ENCODE measurements around the gene TGFBR3L.

TGFBR3L gene

GRCh38 chr19:7940841-7941240 is 26.2 kb downstream of the TGFBR3L start:
- Histone ChIP-seq H3K36me3 (ENCODE audit: control insufficient read depth in 2 of 2, insufficient read depth in 2 of 2, low read length in 2 of 2) (peaks cover 20 to 28% of the 10 kb centered on the region in 2 donors), H3K27ac (ENCODE audit: low read depth in 2 of 2, low read length in 2 of 2) (no peak overlapping the region), H3K9ac (ENCODE audit: low read depth in 1 of 2, low read length in 2 of 2) (no peak overlapping the region), H3K27me3 (ENCODE audit: control insufficient read depth in 2 of 2, insufficient read depth in 2 of 2, low read length in 2 of 2) (no peaks in the 10 kb centered on the region), H3K4me3 (ENCODE audit: low read length in 2 of 2) (no peak overlapping the region), H3K9me3 (ENCODE audit: control insufficient read depth in 2 of 2, low read length in 2 of 2) (no peaks in the 10 kb centered on the region), H3K4me1 (ENCODE audit: control insufficient read depth in 2 of 2, insufficient read depth in 2 of 2, low read length in 2 of 2) (peaks cover 7 to 12% of the 10 kb centered on the region in 2 donors)

DNA sequence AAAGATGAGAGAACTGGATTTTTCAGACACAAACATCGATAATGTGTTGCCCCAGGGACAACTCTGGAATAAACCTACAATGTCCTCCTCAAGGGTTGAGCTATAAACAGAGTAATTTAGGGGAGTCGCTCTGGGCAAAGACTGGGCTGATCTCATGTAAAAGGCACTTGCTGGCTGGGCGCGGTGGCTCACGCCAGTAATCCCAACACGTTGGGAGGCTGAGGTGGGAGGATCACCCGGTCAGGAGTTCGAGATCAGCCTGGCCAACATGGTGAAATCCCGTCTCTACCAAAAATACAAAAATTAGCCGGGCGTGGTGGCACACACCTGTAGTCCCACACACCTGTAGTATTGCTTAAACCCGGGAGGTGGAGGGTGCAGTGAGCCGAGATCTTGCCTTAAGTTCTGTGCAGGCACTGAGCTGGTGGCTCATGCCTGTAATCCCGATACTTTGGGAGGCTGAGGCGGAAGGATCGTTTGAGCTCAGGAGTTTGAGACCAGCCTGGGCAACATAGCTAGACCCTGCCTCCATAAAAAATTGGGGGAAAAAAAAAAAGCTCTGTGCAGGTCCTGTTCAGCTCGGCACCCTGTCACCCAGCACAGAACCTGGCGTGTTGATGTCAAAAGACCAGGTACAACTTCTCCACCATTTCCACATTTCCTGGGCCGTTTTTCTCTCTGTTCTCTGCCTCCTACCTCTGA is 27.4 kb downstream of the TGFBR3L start:
- H3K9me3 ChIP-seq (ENCODE audit: control insufficient read depth in 2 of 2, low read length in 2 of 2), result no peaks in the 10 kb centered on the region
- H3K36me3 ChIP-seq (ENCODE audit: control insufficient read depth in 2 of 2, insufficient read depth in 2 of 2, low read length in 2 of 2), result peaks cover 20 to 21% of the 10 kb centered on the region in 2 donors
- no peak overlapping the region for H3K27ac ChIP-seq (ENCODE audit: low read depth in 2 of 2, low read length in 2 of 2)
- H3K4me1 ChIP-seq (ENCODE audit: control insufficient read depth in 2 of 2, insufficient read depth in 2 of 2, low read length in 2 of 2), result peaks cover 7 to 12% of the 10 kb centered on the region in 2 donors
- H3K4me3 ChIP-seq (ENCODE audit: low read length in 2 of 2), result peak overlapping the region in 1 of 2 donors; percentile 93
- H3K9ac ChIP-seq (ENCODE audit: low read depth in 1 of 2, low read length in 2 of 2), result peak overlapping the region in 1 of 2 donors; percentile 24
- no peaks in the 10 kb centered on the region for H3K27me3 ChIP-seq (ENCODE audit: control insufficient read depth in 2 of 2, insufficient read depth in 2 of 2, low read length in 2 of 2)

- Histone ChIP-seq H3K4me1 (ENCODE audit: control insufficient read depth in 2 of 2, insufficient read depth in 2 of 2, low read length in 2 of 2) (peaks cover 7 to 12% of the 10 kb centered on the region in 2 donors), H3K4me3 (ENCODE audit: low read length in 2 of 2) (peak overlapping the region; percentile 93 to 96), H3K9ac (ENCODE audit: low read depth in 1 of 2, low read length in 2 of 2) (peak overlapping the region; percentile 98 to 99), H3K27ac (ENCODE audit: low read depth in 2 of 2, low read length in 2 of 2) (peak overlapping the region; percentile 93 to 97), H3K9me3 (ENCODE audit: control insufficient read depth in 2 of 2, low read length in 2 of 2) (no peaks in the 10 kb centered on the region), H3K36me3 (ENCODE audit: control insufficient read depth in 2 of 2, insufficient read depth in 2 of 2, low read length in 2 of 2) (peaks cover 13 to 16% of the 10 kb centered on the region in 2 donors), H3K27me3 (ENCODE audit: control insufficient read depth in 2 of 2, insufficient read depth in 2 of 2, low read length in 2 of 2) (no peaks in the 10 kb centered on the region)
Measured at GRCh38 chr19:7942981-7943443, 28.4 kb downstream of the TGFBR3L start.

DNA sequence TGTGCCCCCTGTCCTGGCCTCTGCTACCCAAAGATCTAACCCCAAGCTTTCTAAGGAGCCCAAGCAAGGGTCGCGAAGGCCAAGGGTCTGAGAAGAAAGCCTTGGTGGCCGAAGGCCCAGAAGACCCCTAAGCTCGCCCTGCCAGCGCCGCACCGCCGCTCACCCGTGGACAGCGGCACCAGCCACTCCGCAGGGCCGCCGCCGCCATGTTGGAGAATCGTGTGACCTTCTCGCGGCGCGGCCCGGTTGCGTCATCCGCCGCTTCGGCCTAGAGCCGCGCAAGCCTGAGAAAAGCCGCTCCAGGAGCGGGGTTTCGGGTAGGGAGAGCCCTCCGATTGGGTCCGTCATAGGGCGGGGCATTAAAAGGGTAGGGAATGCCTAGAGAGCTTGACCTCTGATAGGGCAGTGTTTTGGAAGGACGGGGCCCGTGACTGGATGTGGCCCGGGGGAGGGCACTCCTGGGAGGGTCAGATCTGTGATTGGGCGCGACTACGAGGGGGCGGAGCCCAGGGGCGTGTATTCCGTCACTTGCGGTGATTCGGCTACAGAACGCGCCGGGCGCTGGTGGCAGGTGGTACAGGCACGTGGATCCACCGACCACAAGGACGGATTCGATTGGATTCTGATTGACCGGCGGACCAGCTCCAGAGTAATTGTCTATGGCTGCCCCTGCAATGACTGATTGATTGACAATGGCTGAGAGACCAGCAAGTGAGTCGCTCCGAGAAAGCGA is 29.0 kb downstream of the TGFBR3L start, which contains the start of gene TIMM44:
Gene TIMM44, minus strand, starts transcription at position 223 of the 733 bp plus-strand sequence. Its CDS starts 15 bp downstream, at position 208.
- Histone ChIP-seq H3K27me3 (ENCODE audit: control insufficient read depth in 2 of 2, insufficient read depth in 2 of 2, low read length in 2 of 2) (no peaks in the 10 kb centered on the region), H3K4me3 (ENCODE audit: low read length in 2 of 2) (peak within 1 kb of the TSS; percentile 93 to 96), H3K9me3 (ENCODE audit: control insufficient read depth in 2 of 2, low read length in 2 of 2) (no peaks in the 10 kb centered on the region), H3K36me3 (ENCODE audit: control insufficient read depth in 2 of 2, insufficient read depth in 2 of 2, low read length in 2 of 2) (peaks cover 13 to 16% of the 10 kb centered on the region in 2 donors), H3K27ac (ENCODE audit: low read depth in 2 of 2, low read length in 2 of 2) (peak within 1 kb of the TSS; percentile 93 to 97), H3K4me1 (ENCODE audit: control insufficient read depth in 2 of 2, insufficient read depth in 2 of 2, low read length in 2 of 2) (peaks cover 7 to 12% of the 10 kb centered on the region in 2 donors), H3K9ac (ENCODE audit: low read depth in 1 of 2, low read length in 2 of 2) (peak within 1 kb of the TSS; percentile 98 to 99)

DNA sequence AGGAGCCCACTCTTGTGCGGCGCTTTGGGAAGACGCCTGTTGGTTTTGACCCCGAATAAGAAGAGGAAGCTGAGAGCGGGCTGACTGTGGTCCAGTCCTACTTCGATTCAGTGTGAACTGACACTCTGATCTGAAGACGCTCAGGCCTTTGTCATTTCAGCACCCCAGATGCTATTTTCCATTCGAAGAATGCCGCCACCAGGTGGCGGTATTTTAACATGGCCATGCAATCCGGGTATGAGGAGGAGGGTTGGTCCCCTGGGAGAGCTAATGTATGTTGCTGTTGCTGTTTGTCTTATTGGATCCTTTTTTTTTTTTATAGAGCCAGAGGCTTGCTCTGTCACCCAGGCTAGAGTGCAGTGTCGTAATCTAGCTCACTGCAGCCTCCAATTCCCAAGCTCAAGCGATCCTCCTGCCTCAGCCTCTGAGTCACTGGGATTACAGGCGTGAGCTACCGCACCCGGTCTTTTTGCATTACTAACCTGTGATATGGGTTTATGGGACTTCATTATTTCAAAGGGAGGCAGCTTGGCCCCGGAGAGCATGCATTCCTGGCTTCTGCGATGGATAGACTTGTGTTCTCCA is 29.6 kb downstream of the TGFBR3L start:
- H3K27me3 ChIP-seq (ENCODE audit: control insufficient read depth in 2 of 2, insufficient read depth in 2 of 2, low read length in 2 of 2), result no peaks in the 10 kb centered on the region
- peak overlapping the region; percentile 52 to 90 for H3K4me3 ChIP-seq (ENCODE audit: low read length in 2 of 2)
- H3K36me3 ChIP-seq (ENCODE audit: control insufficient read depth in 2 of 2, insufficient read depth in 2 of 2, low read length in 2 of 2), result peaks cover 11 to 13% of the 10 kb centered on the region in 2 donors
- peaks cover 7 to 12% of the 10 kb centered on the region in 2 donors for H3K4me1 ChIP-seq (ENCODE audit: control insufficient read depth in 2 of 2, insufficient read depth in 2 of 2, low read length in 2 of 2)
- H3K27ac ChIP-seq (ENCODE audit: low read depth in 2 of 2, low read length in 2 of 2), result peak overlapping the region; percentile 67 to 85
- H3K9ac ChIP-seq (ENCODE audit: low read depth in 1 of 2, low read length in 2 of 2), result peak overlapping the region; percentile 55 to 71
- no peaks in the 10 kb centered on the region for H3K9me3 ChIP-seq (ENCODE audit: control insufficient read depth in 2 of 2, low read length in 2 of 2)

DNA sequence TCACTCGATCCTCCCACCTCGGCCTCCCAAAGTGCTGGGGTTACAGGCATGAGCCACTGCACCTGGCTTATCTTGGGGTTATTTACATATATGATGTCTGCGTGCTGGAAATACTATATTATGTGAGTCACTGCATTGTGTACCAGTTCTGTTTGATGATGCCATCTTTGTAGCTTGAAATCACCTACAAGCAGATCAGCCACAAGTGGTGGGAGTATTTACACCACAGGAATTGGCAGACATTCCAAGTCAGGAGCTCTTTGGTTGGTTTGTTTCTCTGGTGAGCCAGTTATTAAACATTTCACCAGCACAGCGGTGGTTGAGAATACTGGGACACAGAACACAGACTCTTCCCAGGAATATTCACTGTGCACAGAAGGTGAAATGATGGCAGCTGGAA is 33.3 kb downstream of the TGFBR3L start:
- no peaks in the 10 kb centered on the region for H3K36me3 ChIP-seq (ENCODE audit: control insufficient read depth in 2 of 2, insufficient read depth in 2 of 2, low read length in 2 of 2)
- H3K9ac ChIP-seq (ENCODE audit: low read depth in 1 of 2, low read length in 2 of 2), result no peak overlapping the region
- no peaks in the 10 kb centered on the region for H3K27me3 ChIP-seq (ENCODE audit: control insufficient read depth in 2 of 2, insufficient read depth in 2 of 2, low read length in 2 of 2)
- H3K9me3 ChIP-seq (ENCODE audit: control insufficient read depth in 2 of 2, low read length in 2 of 2), result no peaks in the 10 kb centered on the region
- H3K27ac ChIP-seq (ENCODE audit: low read depth in 2 of 2, low read length in 2 of 2), result no peak overlapping the region
- H3K4me3 ChIP-seq (ENCODE audit: low read length in 2 of 2), result no peak overlapping the region
- peaks cover 4 to 7% of the 10 kb centered on the region in 2 donors for H3K4me1 ChIP-seq (ENCODE audit: control insufficient read depth in 2 of 2, insufficient read depth in 2 of 2, low read length in 2 of 2)

GRCh38 chr19:7953060-7953459 is 38.4 kb downstream of the TGFBR3L start:
- peaks cover 0 to 1% of the 10 kb centered on the region in 2 donors for H3K36me3 ChIP-seq (ENCODE audit: control insufficient read depth in 2 of 2, insufficient read depth in 2 of 2, low read length in 2 of 2)
- no peaks in the 10 kb centered on the region for H3K27me3 ChIP-seq (ENCODE audit: control insufficient read depth in 2 of 2, insufficient read depth in 2 of 2, low read length in 2 of 2)
- no peaks in the 10 kb centered on the region for H3K4me1 ChIP-seq (ENCODE audit: control insufficient read depth in 2 of 2, insufficient read depth in 2 of 2, low read length in 2 of 2)
- no peak overlapping the region for H3K27ac ChIP-seq (ENCODE audit: low read depth in 2 of 2, low read length in 2 of 2)
- no peaks in the 10 kb centered on the region for H3K9me3 ChIP-seq (ENCODE audit: control insufficient read depth in 2 of 2, low read length in 2 of 2)
- H3K9ac ChIP-seq (ENCODE audit: low read depth in 1 of 2, low read length in 2 of 2), result no peak overlapping the region
- no peak overlapping the region for H3K4me3 ChIP-seq (ENCODE audit: low read length in 2 of 2)

DNA sequence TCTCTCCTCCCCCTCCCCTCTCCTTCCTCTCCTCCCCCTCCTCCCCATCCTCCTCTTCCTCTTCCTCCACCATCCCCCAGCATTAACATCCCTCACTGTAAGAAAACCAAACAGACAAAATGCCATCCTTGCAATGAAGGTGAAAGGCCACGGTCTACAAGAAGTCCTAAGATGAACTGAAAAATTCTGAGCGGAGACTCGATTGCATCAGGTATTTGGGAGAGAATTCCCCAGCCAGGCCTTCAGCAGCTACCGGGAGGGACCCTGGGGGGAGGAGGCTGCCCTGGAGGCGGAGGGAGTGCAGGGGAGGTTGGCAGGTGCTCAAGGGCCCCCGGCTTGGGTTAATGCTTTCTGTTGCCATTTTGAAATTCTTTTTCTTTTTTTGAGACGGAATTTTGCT is 38.9 kb downstream of the TGFBR3L start:
- Histone ChIP-seq H3K4me3 (ENCODE audit: low read length in 2 of 2) (no peak overlapping the region), H3K27me3 (ENCODE audit: control insufficient read depth in 2 of 2, insufficient read depth in 2 of 2, low read length in 2 of 2) (no peaks in the 10 kb centered on the region), H3K4me1 (ENCODE audit: control insufficient read depth in 2 of 2, insufficient read depth in 2 of 2, low read length in 2 of 2) (no peaks in the 10 kb centered on the region), H3K9me3 (ENCODE audit: control insufficient read depth in 2 of 2, low read length in 2 of 2) (no peaks in the 10 kb centered on the region), H3K27ac (ENCODE audit: low read depth in 2 of 2, low read length in 2 of 2) (no peak overlapping the region), H3K9ac (ENCODE audit: low read depth in 1 of 2, low read length in 2 of 2) (no peak overlapping the region), H3K36me3 (ENCODE audit: control insufficient read depth in 2 of 2, insufficient read depth in 2 of 2, low read length in 2 of 2) (peaks cover 0 to 5% of the 10 kb centered on the region in 2 donors)

DNA sequence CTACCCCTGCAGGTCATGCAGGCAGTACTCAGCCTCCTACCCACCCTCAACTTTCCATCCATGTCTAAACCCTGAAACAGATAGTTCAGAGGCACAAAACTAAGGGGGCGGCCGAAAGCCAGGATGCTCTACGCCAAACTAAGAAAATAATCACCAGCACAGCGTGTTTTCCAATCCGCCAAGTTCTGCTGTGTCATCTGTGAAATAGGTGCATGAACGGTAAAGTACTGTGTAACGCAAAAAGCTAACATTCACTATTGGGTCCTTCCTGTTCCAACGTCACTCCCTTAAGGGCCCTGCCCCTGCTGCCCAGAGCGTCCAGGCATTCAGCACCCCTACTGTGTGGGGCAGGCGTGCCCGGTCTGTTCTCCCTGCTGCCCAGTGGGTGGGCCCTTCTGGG is 41.1 kb downstream of the TGFBR3L start:
- no peak overlapping the region for H3K27ac ChIP-seq (ENCODE audit: low read depth in 2 of 2, low read length in 2 of 2)
- no peaks in the 10 kb centered on the region for H3K4me1 ChIP-seq (ENCODE audit: control insufficient read depth in 2 of 2, insufficient read depth in 2 of 2, low read length in 2 of 2)
- no peak overlapping the region for H3K4me3 ChIP-seq (ENCODE audit: low read length in 2 of 2)
- H3K27me3 ChIP-seq (ENCODE audit: control insufficient read depth in 2 of 2, insufficient read depth in 2 of 2, low read length in 2 of 2), result no peaks in the 10 kb centered on the region
- H3K9ac ChIP-seq (ENCODE audit: low read depth in 1 of 2, low read length in 2 of 2), result no peak overlapping the region
- H3K9me3 ChIP-seq (ENCODE audit: control insufficient read depth in 2 of 2, low read length in 2 of 2), result no peaks in the 10 kb centered on the region
- H3K36me3 ChIP-seq (ENCODE audit: control insufficient read depth in 2 of 2, insufficient read depth in 2 of 2, low read length in 2 of 2), result peaks cover 5 to 9% of the 10 kb centered on the region in 2 donors

DNA sequence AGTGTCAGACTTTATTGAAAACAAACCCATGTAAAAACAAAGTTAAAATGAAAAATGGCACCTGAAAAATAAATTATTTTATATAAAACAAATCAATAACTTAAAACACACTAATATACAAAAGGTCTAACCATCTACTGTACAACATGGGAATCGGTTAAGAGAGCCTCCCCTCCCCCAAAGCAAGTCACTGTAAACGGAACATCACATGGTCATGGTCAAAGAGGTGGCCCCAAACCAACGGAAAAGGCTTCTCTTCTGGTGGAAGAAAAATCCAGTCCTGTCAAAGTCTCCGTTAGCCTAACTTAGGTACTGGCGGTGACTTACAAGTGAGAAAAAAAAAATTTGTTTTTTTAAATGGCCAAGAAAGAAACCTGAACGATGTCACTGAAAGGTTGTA is 44.6 kb downstream of the TGFBR3L start:
- no peak overlapping the region for H3K4me3 ChIP-seq (ENCODE audit: low read length in 2 of 2)
- H3K4me1 ChIP-seq (ENCODE audit: control insufficient read depth in 2 of 2, insufficient read depth in 2 of 2, low read length in 2 of 2), result no peaks in the 10 kb centered on the region
- no peaks in the 10 kb centered on the region for H3K27me3 ChIP-seq (ENCODE audit: control insufficient read depth in 2 of 2, insufficient read depth in 2 of 2, low read length in 2 of 2)
- no peak overlapping the region for H3K9ac ChIP-seq (ENCODE audit: low read depth in 1 of 2, low read length in 2 of 2)
- H3K27ac ChIP-seq (ENCODE audit: low read depth in 2 of 2, low read length in 2 of 2), result no peak overlapping the region
- no peaks in the 10 kb centered on the region for H3K9me3 ChIP-seq (ENCODE audit: control insufficient read depth in 2 of 2, low read length in 2 of 2)
- H3K36me3 ChIP-seq (ENCODE audit: control insufficient read depth in 2 of 2, insufficient read depth in 2 of 2, low read length in 2 of 2), result peaks cover 24 to 25% of the 10 kb centered on the region in 2 donors

Measured in mucosa of rectum (tissue), 2 donors.